H1 (cell line): ENCODE data around the gene ARFRP1. TPM values are rescaled to one million over a fixed set of nuclear protein-coding genes. Genes with fewer than 3 reads are reported as not detected.

Experiments
- CTCF ChIA-PET: fragments of 300-600 bp; sonication (Branson Sonifier 250); formaldehyde crosslinking; loops from one replicate; lab custom pipeline; 2021; ENCODE audit not compliant: partially characterized antibody; lab: Charles Lee
- POLR2A ChIA-PET: fragments of 300-600 bp; sonication (Branson Sonifier 250); formaldehyde crosslinking; loops from one replicate; lab custom pipeline; 2021; ENCODE audit warnings: inconsistent platforms; ENCODE audit not compliant: partially characterized antibody; lab: Charles Lee
- DNase-seq, 2 experiments: peaks; one replicate each; pipeline versions ENCODE4 v3.0.0 to v3.0.0-alpha.2; 2010 to 2022; ENCODE audit warnings: low spot score in 2 of 2, low read depth in 1 of 2, mixed read lengths in 1 of 2
- FAIRE-seq: peaks from 2 replicates; lab custom pipeline; 2011; peaks lifted over from hg19 to GRCh38; lab: Jason Lieb, UNC
- H2AFZ ChIP-seq: 2 replicates; pipeline ENCODE4 v1.8.1; 2012; ENCODE audit warnings: low read length, inconsistent platforms
- H2AK5ac ChIP-seq: 2 replicates; pipeline ENCODE4 v1.6.1; 2013; ENCODE audit warnings: low read depth, low read length
- H2BK120ac ChIP-seq: replicated peaks from 2 replicates; pipeline ENCODE3; 2013; ENCODE audit warnings: low read depth, low read length, inconsistent platforms
- H2BK12ac ChIP-seq: 2 replicates; pipeline ENCODE4 v1.6.1; 2013; ENCODE audit warnings: low read depth, low read length
- H2BK15ac ChIP-seq: 2 replicates; pipeline ENCODE4 v1.6.1; 2013; ENCODE audit warnings: low read length
- H2BK20ac ChIP-seq: 2 replicates; pipeline ENCODE4 v1.6.1; 2013; ENCODE audit warnings: low read length
- H2BK5ac ChIP-seq: 2 replicates; pipeline ENCODE4 v1.6.1; 2013; ENCODE audit warnings: low read depth, low read length
- H3K14ac ChIP-seq: 2 replicates; pipeline ENCODE4 v1.6.1; 2013; ENCODE audit warnings: inconsistent platforms; ENCODE audit not compliant: insufficient read length
- H3K18ac ChIP-seq: 2 replicates; pipeline ENCODE4 v1.6.1; 2013; ENCODE audit warnings: low read length; ENCODE audit errors: extremely low read depth
- H3K23ac ChIP-seq: 2 replicates; pipeline ENCODE4 v1.6.1; 2013; ENCODE audit warnings: inconsistent platforms; ENCODE audit not compliant: insufficient read length
- H3K23me2 ChIP-seq: 2 replicates; pipeline ENCODE4 v1.6.1; 2013; ENCODE audit warnings: low read depth, low read length
- H3K27ac ChIP-seq: 2 replicates; pipeline ENCODE4 v1.6.1; 2011; ENCODE audit warnings: low read depth, low read length, inconsistent platforms
- H3K27me3 ChIP-seq, 4 experiments: replicated peaks in 1 of 4; 1 replicate in 1 of 4; 2 replicates in 3 of 4; pipeline versions ENCODE4 v1.6.1 to v1.8.1; 2011 to 2013; ENCODE audit warnings: low read length in 3 of 4, mild to moderate bottlenecking in 3 of 4, inconsistent platforms in 2 of 4, mixed read lengths in 2 of 4, moderate library complexity in 1 of 4; ENCODE audit not compliant: control insufficient read depth in 3 of 4, insufficient read depth in 3 of 4; ENCODE audit errors: extremely low read depth in 1 of 4
- H3K36me3 ChIP-seq, 4 experiments: 2 replicates each; pipeline versions ENCODE4 v1.6.1 to v1.8.1; 2011 to 2013; ENCODE audit warnings: mild to moderate bottlenecking in 4 of 4, low read length in 3 of 4, moderate library complexity in 2 of 4, control low read depth in 1 of 4, inconsistent platforms in 1 of 4; ENCODE audit not compliant: insufficient read depth in 4 of 4, control insufficient read depth in 2 of 4
- H3K4ac ChIP-seq: replicated peaks from 2 replicates; pipeline ENCODE3; 2013; ENCODE audit warnings: low read length, low read depth, mixed read lengths, inconsistent platforms; ENCODE audit not compliant: insufficient read length
- H3K4me1 ChIP-seq, 4 experiments: replicated peaks in 1 of 4; 1 replicate in 1 of 4; 2 replicates in 3 of 4; pipeline versions ENCODE4 v1.6.1 to v1.8.1; 2011 to 2013; ENCODE audit warnings: low read length in 3 of 4, inconsistent platforms in 2 of 4, mixed read lengths in 1 of 4; ENCODE audit not compliant: insufficient read depth in 4 of 4, control insufficient read depth in 3 of 4
- H3K4me2 ChIP-seq, 2 experiments: 2 replicates each; pipeline versions ENCODE4 v1.6.1 to v1.8.1; 2011 to 2013; ENCODE audit warnings: low read depth in 2 of 2, low read length in 2 of 2, control low read depth in 1 of 2, inconsistent platforms in 1 of 2, mild to moderate bottlenecking in 1 of 2; ENCODE audit not compliant: insufficient read depth in 1 of 2
- H3K4me3 ChIP-seq, 4 experiments: fragments of 200-600, 300-600 bp in 1 of 4; sonication (generic), shearing (Covaris generic), sonication (Bioruptor Twin) in 1 of 4; 2 replicates each; pipeline versions ENCODE4 v1.5.1 to v1.8.1; 2011 to 2016; ENCODE audit warnings: low read length in 4 of 4, low read depth in 3 of 4, control low read depth in 2 of 4, inconsistent platforms in 2 of 4, mild to moderate bottlenecking in 2 of 4, mixed read lengths in 1 of 4, moderate library complexity in 1 of 4; ENCODE audit not compliant: insufficient read depth in 2 of 4; ENCODE audit errors: extremely low read depth in 1 of 4
- H3K56ac ChIP-seq: replicated peaks from 2 replicates; pipeline ENCODE3; 2013; ENCODE audit warnings: low read depth, mild to moderate bottlenecking, mixed read lengths, low read length, inconsistent platforms; ENCODE audit not compliant: insufficient read length
- H3K79me1 ChIP-seq: 2 replicates; pipeline ENCODE4 v1.6.1; 2013; ENCODE audit warnings: low read depth, low read length, control low read depth
- H3K79me2 ChIP-seq, 2 experiments: 2 replicates each; pipeline versions ENCODE4 v1.6.1 to v1.8.1; 2012 to 2013; ENCODE audit warnings: low read length in 2 of 2, mild to moderate bottlenecking in 2 of 2, inconsistent platforms in 1 of 2; ENCODE audit not compliant: insufficient read depth in 2 of 2, control insufficient read depth in 1 of 2
- H3K9ac ChIP-seq, 4 experiments: replicated peaks in 1 of 4; 1 replicate in 1 of 4; 2 replicates in 3 of 4; pipeline versions ENCODE4 v1.6.1 to v1.8.1; 2011 to 2013; ENCODE audit warnings: low read depth in 3 of 4, low read length in 3 of 4, control low read depth in 2 of 4, mild to moderate bottlenecking in 2 of 4, moderate library complexity in 2 of 4, inconsistent platforms in 1 of 4; ENCODE audit errors: extremely low read depth in 1 of 4
- H3K9me3 ChIP-seq, 2 experiments: 2 replicates each; pipeline versions ENCODE4 v1.6.1 to v1.8.1; 2012 to 2013; ENCODE audit warnings: mild to moderate bottlenecking in 2 of 2, moderate library complexity in 2 of 2, control low read depth in 1 of 2, inconsistent platforms in 1 of 2, low read depth in 1 of 2, low read length in 1 of 2, mixed read lengths in 1 of 2; ENCODE audit not compliant: insufficient read depth in 2 of 2
- H4K20me1 ChIP-seq, 2 experiments: replicated peaks in 1 of 2; 2 replicates each; pipeline versions ENCODE3 to v1.8.1; 2011 to 2013; ENCODE audit warnings: inconsistent platforms in 2 of 2, low read length in 2 of 2, mild to moderate bottlenecking in 1 of 2; ENCODE audit not compliant: insufficient read depth in 2 of 2, control insufficient read depth in 1 of 2
- H4K5ac ChIP-seq: 2 replicates; pipeline ENCODE4 v1.6.1; 2013; ENCODE audit warnings: low read length, low read depth, mixed read lengths, inconsistent platforms; ENCODE audit not compliant: insufficient read length
- H4K8ac ChIP-seq: 2 replicates; pipeline ENCODE4 v1.8.0; 2013; ENCODE audit warnings: mild to moderate bottlenecking, moderate library complexity, low read length, inconsistent platforms; ENCODE audit not compliant: insufficient read depth; ENCODE audit errors: extremely low read depth
- H4K91ac ChIP-seq: replicated peaks from 2 replicates; pipeline ENCODE3; 2013; ENCODE audit warnings: low read length, mixed read lengths, inconsistent platforms; ENCODE audit not compliant: insufficient read length
- ATF2 ChIP-seq: IDR thresholded peaks from 2 replicates; pipeline ENCODE4 v1.6.1; 2012; ENCODE audit warnings: low read length, inconsistent platforms
- CHD2 ChIP-seq: IDR thresholded peaks from 2 replicates; pipeline ENCODE4 v1.6.1; 2012; ENCODE audit warnings: low read length, improper control_type of control experiment
- E2F6 ChIP-seq: IDR thresholded peaks from 2 replicates; pipeline ENCODE4 v1.6.1; 2012; ENCODE audit warnings: inconsistent platforms
- MAFK ChIP-seq: IDR thresholded peaks from 2 replicates; pipeline ENCODE4 v1.6.1; 2012; ENCODE audit warnings: low read depth, mild to moderate bottlenecking, improper control_type of control experiment, low read length
- NANOG ChIP-seq: IDR thresholded peaks from 2 replicates; pipeline ENCODE4 v1.6.1; 2011; ENCODE audit warnings: low read length, low read depth, mild to moderate bottlenecking, inconsistent platforms; ENCODE audit not compliant: insufficient read depth, poor library complexity, severe bottlenecking
- NRF1 ChIP-seq: IDR thresholded peaks from 2 replicates; pipeline ENCODE4 v1.6.1; 2011; ENCODE audit warnings: mild to moderate bottlenecking, low read depth, low read length, improper control_type of control experiment
- RXRA ChIP-seq: IDR thresholded peaks from 2 replicates; pipeline ENCODE4 v1.6.1; 2011; ENCODE audit warnings: low read depth, mild to moderate bottlenecking, low read length, moderate library complexity; ENCODE audit not compliant: insufficient read depth
- WGBS, 2 experiments: shearing (Covaris generic) in 1 of 2; methylation state at CpG; one replicate each; pipeline versions ENCODE4 v1.1.6 to v1.1.7; 2013 to 2015; ENCODE audit warnings: low lambda C conversion rate in 2 of 2, mixed read lengths in 2 of 2, inconsistent platforms in 1 of 2, low coverage in 1 of 2, missing lambda C conversion rate in 1 of 2; ENCODE audit not compliant: insufficient replicate concordance in 2 of 2, insufficient coverage in 1 of 2, insufficient read length in 1 of 2; ENCODE audit errors: extremely low coverage in 1 of 2, missing lambda C conversion rate in 1 of 2; 5-methylcytosine and 5-hydroxymethylcytosine counted together
- polyA plus RNA-seq, 7 experiments: library from polyadenylated mRNA; depleted of rRNA in 3 of 7; stranded (reverse) in 5 of 7; unstranded in 2 of 7; fragments of >200 nt in 5 of 7; fragments of 200-250 nt in 2 of 7; gene quantifications; 1 replicate in 5 of 7; 2 replicates in 1 of 7; 4 replicates in 1 of 7; pipeline versions ENCODE4 v1.2.1 to v1.2.3, GENCODE V29; 2011 to 2013; ENCODE audit warnings: missing spikeins in 2 of 7, mixed read lengths in 2 of 7
- total RNA-seq: library from RNA; stranded (reverse); fragmentation: NEBNext Ultra II Directional; extraction: Animal tissue kit (Norgen Biotek cat#: 25700); gene quantifications from 2 replicates; pipeline ENCODE4 v1.2.1, GENCODE V29; 2021

Gene ARFRP1
- total and polyA plus RNA-seq, 2 of the 8 experiments (the other 6 are each of a cell fraction or from before 2014, with no cell fraction given): 12.9 to 22.9 TPM

- Histone ChIP-seq H4K20me1 (peaks cover 5 to 46% of the 10 kb centered on the region in 2 experiments), H3K36me3 (peaks cover 0 to 14% (median 7%) of the 10 kb centered on the region in 4 experiments; a peak in 5 of 8 replicates), H2BK120ac (no peak overlapping the region), H3K56ac (no peak overlapping the region), H2AK5ac (no peak overlapping the region), H4K5ac (no peak overlapping the region), H3K9me3 (peaks cover 0 to 4% of the 10 kb centered on the region in 2 experiments; a peak in 2 of 4 replicates), H3K4ac (no peak overlapping the region), H2BK12ac (no peak overlapping the region), H3K79me2 (peaks cover 0 to 8% of the 10 kb centered on the region in 2 experiments; a peak in 1 of 4 replicates), H4K8ac (no peak overlapping the region), H3K4me3 (no peak overlapping the region), H2BK20ac (no peak overlapping the region)
- no peak for FAIRE-seq
- POLR2A ChIA-PET: interaction anchor here (0.7 to 1.9 kb wide), 6 partner anchors 9 to 120 kb away, joined by 3 to 7 read pairs (median 3); no protein-coding TSS in a partner anchor
- TF ChIP-seq NANOG: no peak
- no peak for TF ChIP-seq ATF2
- no peak for TF ChIP-seq RXRA
- no peak for TF ChIP-seq MAFK
- no peak for TF ChIP-seq E2F6
- no peak for TF ChIP-seq CHD2
- no peak for TF ChIP-seq NRF1
- TF ChIP-seq, all 59 proteins: peak for 0
- Histone ChIP-seq H3K4me2 (no peak overlapping the region), H3K14ac (no peak overlapping the region), H3K23me2 (peaks cover 9% of the 10 kb centered on the region), H2AFZ (no peak overlapping the region), H2BK15ac (no peak overlapping the region), H3K79me1 (peaks cover 16% of the 10 kb centered on the region), H3K27me3 (peaks cover 0 to 12% (median 8%) of the 10 kb centered on the region in 4 experiments; a peak in 4 of 7 replicates), H4K91ac (no peak overlapping the region), H3K18ac (no peak overlapping the region), H3K4me1 (peaks cover 0 to 12% (median 6%) of the 10 kb centered on the region in 4 experiments; a peak in 6 of 7 replicates), H2BK5ac (no peak overlapping the region), H3K27ac (no peak overlapping the region), H3K23ac (no peak overlapping the region), H3K9ac (no peak overlapping the region; a peak in 1 of 7 replicates)
- DNase-seq: no peak
- CTCF ChIA-PET: interaction anchor here (1.0 to 2.1 kb wide), 4 partner anchors 18 to 167 kb away, joined by 3 to 5 read pairs (median 4); no protein-coding TSS in a partner anchor
- WGBS, 2 experiments: 92% methylated on average over 25 of the region's 25 CpGs; no CpG with 5 or more reads in 1 of the 2 experiments
Measured at GRCh38 chr20:63734111-63734945, 26.6 kb upstream of the ARFRP1 start.
